Prostate gland (tissue), 2 donors: ENCODE data around the gene CAPN14. TPM values are rescaled to one million over a fixed set of nuclear protein-coding genes. Genes with fewer than 3 reads are reported as not detected.

Experiments
- DNase-seq: peaks from one replicate; pipeline ENCODE4 v3.0.0-alpha.2; 2019; ENCODE audit warnings: low spot score
- H3K27ac ChIP-seq, 2 donors: fragments of 200-600 bp; sonication (generic); 2 replicates each; pipeline ENCODE4 v1.5.1; 2017 to 2019
- H3K27me3 ChIP-seq: fragments of 200-600 bp; sonication (generic); replicated peaks from 2 replicates; pipeline ENCODE4 v1.5.1; 2019; ENCODE audit not compliant: insufficient read depth
- H3K36me3 ChIP-seq, 2 donors: fragments of 200-600 bp; sonication (generic); 1 replicate in 1 of 2; 2 replicates in 1 of 2; pipeline versions ENCODE4 v1.5.1 to v1.8.1; 2017 to 2019
- H3K4me1 ChIP-seq: fragments of 200-600 bp; sonication (generic); replicated peaks from 2 replicates; pipeline ENCODE4 v1.5.1; 2019
- H3K4me3 ChIP-seq, 2 donors: fragments of 200-600 bp; sonication (generic); 2 replicates each; pipeline ENCODE4 v1.5.1; 2017 to 2019
- H3K9me3 ChIP-seq: fragments of 200-600 bp; sonication (generic); 2 replicates; pipeline ENCODE4 v1.5.1; 2017
- CTCF ChIP-seq, 4 experiments: fragments of 200-600 bp in 2 of 4; fragments of 450-650 bp in 2 of 4; sonication (generic) in 2 of 4; IDR thresholded peaks; 1 replicate in 3 of 4; 2 replicates in 1 of 4; pipeline ENCODE4 v1.5.1; 2016 to 2019; ENCODE audit warnings: antibody characterized with exemption in 4 of 4, mild to moderate bottlenecking in 2 of 4, moderate library complexity in 2 of 4
- POLR2A ChIP-seq: fragments of 450-650 bp; IDR thresholded peaks from one replicate; pipeline ENCODE4 v1.6.1; 2016; ENCODE audit warnings: antibody characterized with exemption, mild to moderate bottlenecking
- POLR2AphosphoS5 ChIP-seq: sonication (generic); formaldehyde crosslinking; IDR thresholded peaks from one replicate; pipeline ENCODE4 v1.6.1; 2017; ENCODE audit warnings: antibody characterized with exemption
- WGBS: methylation state at CpG from one replicate; pipeline ENCODE4 v1.1.5; 2018; 5-methylcytosine and 5-hydroxymethylcytosine counted together
- intact Hi-C: fragments of 100-400 bp; cut with DNase I; formaldehyde crosslinking; loops from one replicate; pipeline ENCODE4 v1.14.2; 2022
- total RNA-seq, 2 donors: library from RNA; depleted of rRNA; stranded (reverse); fragments of >200 nt; gene quantifications; one replicate each; pipeline ENCODE4 v1.1.0, GENCODE V29; 2016

CAPN14 gene
- total RNA-seq, 2 donors from 2014 or later = 0.27 to 0.80 TPM

- no peak for DNase-seq
- no peak overlapping the region for H3K4me3 ChIP-seq
- H3K9me3 ChIP-seq = no peaks in the 10 kb centered on the region
- H3K36me3 ChIP-seq = no peaks in the 10 kb centered on the region
- WGBS = 89% methylated on average over 6 of the region's 6 CpGs
- peaks cover 2% of the 10 kb centered on the region for H3K27me3 ChIP-seq
- no peaks in the 10 kb centered on the region for H3K4me1 ChIP-seq
- no peak overlapping the region for H3K27ac ChIP-seq
- intact Hi-C loops = no loop called here
- TF ChIP-seq POLR2AphosphoS5 (no peak), POLR2A (no peak), CTCF (IDR thresholded peaks at IDR 0.05) (no peak)
Observed at GRCh38 chr2:31150120-31150670, 67.1 kb downstream of the CAPN14 start.

GRCh38 chr2:31148514-31148913, 68.8 kb downstream of the CAPN14 start:
- H3K27me3 ChIP-seq = peaks cover 2% of the 10 kb centered on the region
- H3K27ac ChIP-seq = no peak overlapping the region
- H3K9me3 ChIP-seq = no peaks in the 10 kb centered on the region
- H3K4me1 ChIP-seq = no peaks in the 10 kb centered on the region
- TF ChIP-seq POLR2A = no peak
- no peak for TF ChIP-seq POLR2AphosphoS5
- no peak for TF ChIP-seq CTCF (IDR thresholded peaks at IDR 0.05)
- 89% methylated on average over 2 of the region's 2 CpGs for WGBS
- intact Hi-C loops = no loop called here
- no peaks in the 10 kb centered on the region for H3K36me3 ChIP-seq
- no peak for DNase-seq
- H3K4me3 ChIP-seq = no peak overlapping the region

- no peaks in the 10 kb centered on the region for H3K36me3 ChIP-seq
- H3K9me3 ChIP-seq = no peaks in the 10 kb centered on the region
- no peak for DNase-seq
- no peak overlapping the region for H3K4me3 ChIP-seq
- no peak overlapping the region for H3K27ac ChIP-seq
- WGBS = 53% methylated on average over 5 of the region's 5 CpGs
- intact Hi-C loops = no loop called here
- no peak for TF ChIP-seq CTCF (IDR thresholded peaks at IDR 0.05)
- TF ChIP-seq POLR2A = no peak
- no peak for TF ChIP-seq POLR2AphosphoS5
- H3K27me3 ChIP-seq = peaks cover 2% of the 10 kb centered on the region
- H3K4me1 ChIP-seq = no peaks in the 10 kb centered on the region
Observed at GRCh38 chr2:31147645-31148044, 69.7 kb downstream of the CAPN14 start.

- 54% methylated on average over 3 of the region's 3 CpGs for WGBS
- no peak for DNase-seq
- no peak overlapping the region for H3K27ac ChIP-seq
- H3K27me3 ChIP-seq = no peaks in the 10 kb centered on the region
- no peak overlapping the region for H3K4me3 ChIP-seq
- TF ChIP-seq CTCF (IDR thresholded peaks at IDR 0.05) = no peak
- no peak for TF ChIP-seq POLR2AphosphoS5
- no peak for TF ChIP-seq POLR2A
- peaks cover 8% of the 10 kb centered on the region for H3K4me1 ChIP-seq
- H3K36me3 ChIP-seq = no peaks in the 10 kb centered on the region
- intact Hi-C loops = no loop called here
- H3K9me3 ChIP-seq = no peaks in the 10 kb centered on the region
Observed at GRCh38 chr2:31142110-31142509, 75.2 kb downstream of the CAPN14 start.

GRCh38 chr2:31141443-31142085, 75.8 kb downstream of the CAPN14 start:
- H3K9me3 ChIP-seq = no peaks in the 10 kb centered on the region
- H3K4me1 ChIP-seq = peaks cover 8% of the 10 kb centered on the region
- H3K4me3 ChIP-seq = no peak overlapping the region
- H3K27me3 ChIP-seq = no peaks in the 10 kb centered on the region
- WGBS = 93% methylated on average over 15 of the region's 15 CpGs
- intact Hi-C loops = no loop called here
- H3K36me3 ChIP-seq = no peaks in the 10 kb centered on the region
- H3K27ac ChIP-seq = no peak overlapping the region
- no peak for TF ChIP-seq POLR2A
- no peak for TF ChIP-seq CTCF (IDR thresholded peaks at IDR 0.05)
- no peak for TF ChIP-seq POLR2AphosphoS5
- DNase-seq = no peak
